SK-N-SH (cell line): ENCODE measurements around the gene EIF5B. TPM values are rescaled to one million over a fixed set of nuclear protein-coding genes. Genes with fewer than 3 reads are reported as not detected.

Experiments
- CTCF ChIA-PET: fragments of 300-600, 350-600 bp; formaldehyde crosslinking; extraction: SDS; loops from one replicate; lab custom pipeline; 2021; lab: Yijun Ruan, JAX
- POLR2A ChIA-PET: fragments of 350-600 bp; sonication (Branson Sonifier 250); formaldehyde crosslinking; extraction: SDS; loops from one replicate; lab custom pipeline; 2020; ENCODE audit warnings: antibody characterized with exemption, inconsistent platforms; lab: Yijun Ruan, JAX
- DNase-seq: peaks from one replicate; pipeline ENCODE4 v3.0.0; 2012
- H2AFZ ChIP-seq: fragments of 200-600 bp; sonication (generic); 2 replicates; pipeline ENCODE4 v1.8.1; 2016; ENCODE audit warnings: antibody characterized with exemption, mild to moderate bottlenecking, low read depth
- H3F3A ChIP-seq: fragments of 200-600 bp; sonication (generic); replicated peaks from 2 replicates; pipeline ENCODE3; 2016; ENCODE audit warnings: antibody characterized with exemption, mild to moderate bottlenecking; ENCODE audit not compliant: insufficient read depth
- H3K27ac ChIP-seq, 2 experiments: fragments of 200-500 bp in 1 of 2; fragments of 200-600 bp in 1 of 2; sonication (Bioruptor generic) in 1 of 2; sonication (generic), shearing (Covaris generic) in 1 of 2; 2 replicates each; pipeline versions ENCODE4 v1.5.1 to v1.6.1; 2014 to 2016; ENCODE audit warnings: low read depth in 2 of 2, inconsistent platforms in 1 of 2, low read length in 1 of 2, mild to moderate bottlenecking in 1 of 2, mixed read lengths in 1 of 2
- H3K27me3 ChIP-seq: fragments of 200-600 bp; sonication (generic), shearing (Covaris generic); 2 replicates; pipeline ENCODE4 v1.6.1; 2016; ENCODE audit warnings: mixed run types; ENCODE audit not compliant: insufficient read depth
- H3K36me3 ChIP-seq, 2 experiments: fragments of 200-500 bp in 1 of 2; fragments of 200-600 bp in 1 of 2; sonication (Bioruptor generic) in 1 of 2; sonication (generic) in 1 of 2; replicated peaks in 1 of 2; 2 replicates each; pipeline versions ENCODE3 to v1.5.1; 2014 to 2016; ENCODE audit warnings: low read length in 1 of 2, mild to moderate bottlenecking in 1 of 2; ENCODE audit not compliant: insufficient read depth in 2 of 2, control insufficient read depth in 1 of 2
- H3K4me1 ChIP-seq, 2 experiments: fragments of 200-500 bp in 1 of 2; fragments of 200-600 bp in 1 of 2; sonication (Bioruptor generic) in 1 of 2; sonication (generic), shearing (Covaris generic) in 1 of 2; 2 replicates each; pipeline versions ENCODE4 v1.5.1 to v1.6.1; 2014 to 2016; ENCODE audit warnings: low read depth in 1 of 2, low read length in 1 of 2, mixed run types in 1 of 2; ENCODE audit not compliant: insufficient read depth in 2 of 2, control insufficient read depth in 1 of 2
- H3K4me2 ChIP-seq: fragments of 200-600 bp; sonication (generic), shearing (Covaris generic); 2 replicates; pipeline ENCODE4 v1.6.1; 2017; ENCODE audit warnings: mixed run types
- H3K4me3 ChIP-seq, 2 experiments: fragments of 200-500 bp in 1 of 2; fragments of 200-600 bp in 1 of 2; sonication (Bioruptor generic) in 1 of 2; sonication (generic), shearing (Covaris generic) in 1 of 2; 2 replicates each; pipeline versions ENCODE4 v1.5.1 to v1.8.1; 2014 to 2016; ENCODE audit warnings: low read depth in 2 of 2, inconsistent platforms in 1 of 2, low read length in 1 of 2, mild to moderate bottlenecking in 1 of 2, mixed read lengths in 1 of 2, moderate library complexity in 1 of 2
- H3K79me2 ChIP-seq: fragments of 200-600 bp; sonication (generic); 2 replicates; pipeline ENCODE4 v1.8.1; 2017; ENCODE audit warnings: mild to moderate bottlenecking; ENCODE audit not compliant: insufficient read depth
- H3K9ac ChIP-seq: fragments of 200-600 bp; sonication (generic); 2 replicates; pipeline ENCODE4 v1.6.1; 2017; ENCODE audit warnings: mixed run types
- H3K9me2 ChIP-seq: fragments of 200-600 bp; sonication (generic); 2 replicates; pipeline ENCODE4 v1.6.1; 2017; ENCODE audit warnings: mixed run types
- H3K9me3 ChIP-seq: fragments of 200-600 bp; sonication (generic); 2 replicates; pipeline ENCODE4 v1.6.1; 2017; ENCODE audit warnings: mixed run types, mild to moderate bottlenecking, moderate library complexity
- H4K20me1 ChIP-seq: fragments of 200-600 bp; sonication (generic); 2 replicates; pipeline ENCODE4 v1.6.1; 2017; ENCODE audit warnings: mild to moderate bottlenecking, mixed run types; ENCODE audit not compliant: insufficient read depth
- CHD2 ChIP-seq: fragments of 150-350 bp; IDR thresholded peaks from 2 replicates; pipeline ENCODE4 v1.6.1; 2018; ENCODE audit warnings: low read length; ENCODE audit not compliant: partially characterized antibody
- ELF1 ChIP-seq: IDR thresholded peaks from 2 replicates; pipeline ENCODE4 v1.4.0; 2012
- EP300 ChIP-seq, 2 experiments: IDR thresholded peaks; 2 replicates each; pipeline versions ENCODE4 v1.4.0 to v1.6.1; 2012; ENCODE audit warnings: borderline replicate concordance in 1 of 2, low read depth in 1 of 2, low read length in 1 of 2
- EZH2phosphoT487 ChIP-seq: fragments of 200-600 bp; sonication (generic); IDR thresholded peaks from 2 replicates; pipeline ENCODE4 v1.6.1; 2017; ENCODE audit warnings: low read depth, mixed run types, mild to moderate bottlenecking, antibody characterized with exemption, moderate library complexity, borderline replicate concordance
- FOXJ3 ChIP-seq: sonication (generic); formaldehyde crosslinking; IDR thresholded peaks from 2 replicates; pipeline ENCODE4 v1.5.1; 2020; ENCODE audit warnings: mild to moderate bottlenecking, missing genetic modification reagents
- FOXM1 ChIP-seq: IDR thresholded peaks from 2 replicates; pipeline ENCODE4 v1.4.0; 2012; ENCODE audit warnings: low read depth, mild to moderate bottlenecking
- IRF3 ChIP-seq: fragments of 150-350 bp; IDR thresholded peaks from 2 replicates; pipeline ENCODE4 v1.6.1; 2016; ENCODE audit warnings: mild to moderate bottlenecking, low read depth, low read length
- MEF2A ChIP-seq: IDR thresholded peaks from 2 replicates; pipeline ENCODE4 v1.4.0; 2012; ENCODE audit warnings: low read depth, borderline replicate concordance
- MXI1 ChIP-seq: IDR thresholded peaks from 2 replicates; pipeline ENCODE4 v1.6.1; 2012; ENCODE audit warnings: mild to moderate bottlenecking, low read depth, low read length, improper control_type of control experiment
- POLR2AphosphoS5 ChIP-seq: IDR thresholded peaks from 2 replicates; pipeline ENCODE4 v1.6.1; 2012; ENCODE audit warnings: low read depth, low read length
- RCOR1 ChIP-seq: fragments of 150-350 bp; IDR thresholded peaks from 2 replicates; pipeline ENCODE4 v1.6.1; 2017; ENCODE audit warnings: antibody characterized with exemption, low read length
- REST ChIP-seq: IDR thresholded peaks from 2 replicates; pipeline ENCODE4 v1.6.1; 2012; ENCODE audit warnings: mild to moderate bottlenecking, low read depth, low read length, moderate library complexity
- RXRA ChIP-seq: IDR thresholded peaks from 2 replicates; pipeline ENCODE4 v1.4.0; 2012; ENCODE audit warnings: low read depth, mild to moderate bottlenecking, borderline replicate concordance
- TAF1 ChIP-seq: IDR thresholded peaks from 2 replicates; pipeline ENCODE4 v1.6.1; 2012; ENCODE audit warnings: low read depth, mild to moderate bottlenecking, low read length, moderate library complexity, borderline replicate concordance
- TCF12 ChIP-seq: IDR thresholded peaks from 2 replicates; pipeline ENCODE4 v1.4.0; 2012
- ZBTB33 ChIP-seq: IDR thresholded peaks from 2 replicates; pipeline ENCODE4 v1.4.0; 2012; ENCODE audit warnings: low read depth, borderline replicate concordance
- WGBS: methylation state at CpG from one replicate; pipeline ENCODE4 v1.1.6; 2017; ENCODE audit warnings: low lambda C conversion rate; 5-methylcytosine and 5-hydroxymethylcytosine counted together
- polyA plus RNA-seq, 3 experiments: library from polyadenylated mRNA; depleted of rRNA; stranded (reverse); fragments of >200 nt; gene quantifications; 2 replicates each; pipeline ENCODE4 v1.2.3, GENCODE V29; 2012
- TF ChIP-seq, protein P1 (sequence below): IDR thresholded peaks from 2 replicates; pipeline ENCODE4 v1.4.0; 2012; ENCODE audit warnings: low read depth
- TF ChIP-seq, protein P2 (sequence below): fragments of 200-600 bp; sonication (generic); IDR thresholded peaks from 2 replicates; pipeline ENCODE4 v1.6.1; 2017; ENCODE audit warnings: antibody characterized with exemption, mild to moderate bottlenecking, moderate library complexity

Gene EIF5B
- polyA plus RNA-seq, 1 of the 3 experiments (the other 2 are of a cell fraction) = 9.8 TPM

- TF ChIP-seq IRF3 = no peak
- TF ChIP-seq ELF1 = no peak
- TF ChIP-seq TAF1 = no peak
- no peak for TF ChIP-seq REST
- no peak for TF ChIP-seq TCF12
- TF ChIP-seq RCOR1 = no peak
Measured at GRCh38 chr2:99442837-99443236, 105.6 kb downstream of the EIF5B start (continued).

GRCh38 chr2:99444222-99444621 lies 107.0 kb downstream of the EIF5B start:
- TF ChIP-seq TAF1 (no peak), MXI1 (no peak), MEF2A (no peak), CHD2 (no peak), FOXJ3 (CRISPR knock-in tag) (no peak), EP300 (IDR thresholded peaks at IDR 0.05; ENCODE audit: borderline replicate concordance in 1 of 2, low read depth in 1 of 2, low read length in 1 of 2) (no peak), FOXM1 (no peak), REST (no peak), RCOR1 (no peak), POLR2AphosphoS5 (no peak), RXRA (no peak), EZH2phosphoT487 (no peak), ZBTB33 (no peak)
- TF ChIP-seq, protein P1, sequence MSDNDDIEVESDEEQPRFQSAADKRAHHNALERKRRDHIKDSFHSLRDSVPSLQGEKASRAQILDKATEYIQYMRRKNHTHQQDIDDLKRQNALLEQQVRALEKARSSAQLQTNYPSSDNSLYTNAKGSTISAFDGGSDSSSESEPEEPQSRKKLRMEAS = no peak
- TF ChIP-seq, protein P2, sequence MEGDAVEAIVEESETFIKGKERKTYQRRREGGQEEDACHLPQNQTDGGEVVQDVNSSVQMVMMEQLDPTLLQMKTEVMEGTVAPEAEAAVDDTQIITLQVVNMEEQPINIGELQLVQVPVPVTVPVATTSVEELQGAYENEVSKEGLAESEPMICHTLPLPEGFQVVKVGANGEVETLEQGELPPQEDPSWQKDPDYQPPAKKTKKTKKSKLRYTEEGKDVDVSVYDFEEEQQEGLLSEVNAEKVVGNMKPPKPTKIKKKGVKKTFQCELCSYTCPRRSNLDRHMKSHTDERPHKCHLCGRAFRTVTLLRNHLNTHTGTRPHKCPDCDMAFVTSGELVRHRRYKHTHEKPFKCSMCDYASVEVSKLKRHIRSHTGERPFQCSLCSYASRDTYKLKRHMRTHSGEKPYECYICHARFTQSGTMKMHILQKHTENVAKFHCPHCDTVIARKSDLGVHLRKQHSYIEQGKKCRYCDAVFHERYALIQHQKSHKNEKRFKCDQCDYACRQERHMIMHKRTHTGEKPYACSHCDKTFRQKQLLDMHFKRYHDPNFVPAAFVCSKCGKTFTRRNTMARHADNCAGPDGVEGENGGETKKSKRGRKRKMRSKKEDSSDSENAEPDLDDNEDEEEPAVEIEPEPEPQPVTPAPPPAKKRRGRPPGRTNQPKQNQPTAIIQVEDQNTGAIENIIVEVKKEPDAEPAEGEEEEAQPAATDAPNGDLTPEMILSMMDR = no peak
- WGBS = 96% methylated on average over 2 of the region's 2 CpGs
- H3K27ac ChIP-seq = no peak overlapping the region
- no peak overlapping the region for H2AFZ ChIP-seq
- H3K4me1 ChIP-seq = no peaks in the 10 kb centered on the region; a peak in 2 of 4 replicates
- ChIA-PET CTCF (interaction anchor here (1.5 kb wide), 1 partner anchor 16 kb away, joined by 5 read pairs; no protein-coding TSS in a partner anchor), POLR2A (no interaction called here)
- peaks cover 41 to 46% of the 10 kb centered on the region in 2 experiments for H3K36me3 ChIP-seq
- H3K4me2 ChIP-seq = no peak overlapping the region
- no peaks in the 10 kb centered on the region for H4K20me1 ChIP-seq
- H3K79me2 ChIP-seq = peaks cover 42% of the 10 kb centered on the region; the same call in 1 of the 2 replicates
- H3K4me3 ChIP-seq = no peak overlapping the region
- no peak overlapping the region for H3K9ac ChIP-seq
- H3K9me3 ChIP-seq = no peaks in the 10 kb centered on the region
- H3F3A ChIP-seq = no peaks in the 10 kb centered on the region
- no peaks in the 10 kb centered on the region for H3K27me3 ChIP-seq
- H3K9me2 ChIP-seq = no peaks in the 10 kb centered on the region
- no peak for DNase-seq
